ENCODE results near the gene CXCL1. TPM values are rescaled to one million over a fixed set of nuclear protein-coding genes. Genes with fewer than 3 reads are reported as not detected.
A peak's percentile ranks its signal among the peaks of the same experiment; 100 is the strongest.

Gene CXCL1
- total RNA-seq, 1 experiment from 2014 or later, result 267 TPM

DNA sequence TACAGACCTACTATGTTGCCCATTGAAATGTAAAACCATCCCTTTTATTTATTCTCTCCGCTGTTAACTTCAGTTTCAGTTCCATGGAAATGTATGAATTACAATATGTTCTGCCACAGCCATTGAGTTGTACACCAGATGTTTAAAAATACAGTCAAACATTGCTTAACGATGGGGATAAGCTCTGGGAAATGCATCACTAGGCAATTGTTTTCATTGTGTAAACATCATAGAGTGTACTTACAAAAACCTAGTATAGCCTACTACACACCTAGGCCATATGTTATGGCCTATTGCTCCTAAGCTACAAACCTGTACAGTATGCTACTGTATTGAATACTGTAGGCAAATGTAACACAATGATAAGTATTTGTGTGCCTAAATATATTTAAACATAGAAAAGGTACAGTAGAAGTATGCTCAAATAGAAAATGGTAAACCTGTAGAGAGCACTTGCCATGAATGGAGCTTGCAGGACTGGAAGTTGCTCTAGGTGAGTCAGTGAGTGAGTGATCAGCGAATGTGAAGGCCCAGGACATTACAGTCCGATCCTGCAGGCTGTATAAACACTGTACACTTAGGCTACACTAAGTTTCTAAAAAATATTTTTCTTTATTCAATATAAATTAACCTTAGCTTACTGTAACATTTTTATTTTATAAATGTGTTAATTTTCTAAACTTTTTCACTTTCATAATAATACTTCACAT, 18.8 kb upstream of the CXCL1 start:
- Histone ChIP-seq H3K27me3 (ENCODE audit: low read length) (no peaks in the 10 kb centered on the region), H3K4me3 (ENCODE audit: low read length) (no peak overlapping the region), H3K9me2 (replicated peaks; ENCODE audit: low read length) (no peaks in the 10 kb centered on the region), H3K9me3 (ENCODE audit: low read length) (no peaks in the 10 kb centered on the region), H4K20me1 (ENCODE audit: low read length) (no peaks in the 10 kb centered on the region), H3K4me2 (ENCODE audit: low read length) (no peak overlapping the region), H3K4me1 (ENCODE audit: insufficient read depth, low read length) (peaks cover 7% of the 10 kb centered on the region; the same call in 1 of the 2 replicates), H3K36me3 (ENCODE audit: low read depth, low read length) (no peaks in the 10 kb centered on the region), H2AFZ (ENCODE audit: low read length) (no peak overlapping the region), H3K9ac (ENCODE audit: low read length) (no peak overlapping the region), H3F3A (ENCODE audit: low read length, unreplicated experiment) (no peaks in the 10 kb centered on the region), H3K27ac (ENCODE audit: low read length) (no peak overlapping the region), H3K79me2 (ENCODE audit: low read length) (no peaks in the 10 kb centered on the region)
- intact Hi-C loops (cut with micrococcal nuclease), result no loop called here
- peak; percentile 54 for DNase-seq
- TF ChIP-seq EZH2 (IDR thresholded peaks at IDR 0.05; ENCODE audit: low read length, unreplicated experiment), result no peak
- TF ChIP-seq EZH2phosphoT487 (IDR thresholded peaks at IDR 0.05; ENCODE audit: borderline replicate concordance, low read length), result no peak
- TF ChIP-seq, protein P1, sequence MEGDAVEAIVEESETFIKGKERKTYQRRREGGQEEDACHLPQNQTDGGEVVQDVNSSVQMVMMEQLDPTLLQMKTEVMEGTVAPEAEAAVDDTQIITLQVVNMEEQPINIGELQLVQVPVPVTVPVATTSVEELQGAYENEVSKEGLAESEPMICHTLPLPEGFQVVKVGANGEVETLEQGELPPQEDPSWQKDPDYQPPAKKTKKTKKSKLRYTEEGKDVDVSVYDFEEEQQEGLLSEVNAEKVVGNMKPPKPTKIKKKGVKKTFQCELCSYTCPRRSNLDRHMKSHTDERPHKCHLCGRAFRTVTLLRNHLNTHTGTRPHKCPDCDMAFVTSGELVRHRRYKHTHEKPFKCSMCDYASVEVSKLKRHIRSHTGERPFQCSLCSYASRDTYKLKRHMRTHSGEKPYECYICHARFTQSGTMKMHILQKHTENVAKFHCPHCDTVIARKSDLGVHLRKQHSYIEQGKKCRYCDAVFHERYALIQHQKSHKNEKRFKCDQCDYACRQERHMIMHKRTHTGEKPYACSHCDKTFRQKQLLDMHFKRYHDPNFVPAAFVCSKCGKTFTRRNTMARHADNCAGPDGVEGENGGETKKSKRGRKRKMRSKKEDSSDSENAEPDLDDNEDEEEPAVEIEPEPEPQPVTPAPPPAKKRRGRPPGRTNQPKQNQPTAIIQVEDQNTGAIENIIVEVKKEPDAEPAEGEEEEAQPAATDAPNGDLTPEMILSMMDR (conservative IDR thresholded peaks at IDR 0.05; ENCODE audit: low read depth, low read length), result no peak
- no TSS peak for BruUV-seq (replicated peaks)
- peak; percentile 34 for ATAC-seq
- CTCF ChIA-PET, result no interaction called here
- POLR2A ChIA-PET (ENCODE audit: unreplicated experiment), result no interaction called here

DNA sequence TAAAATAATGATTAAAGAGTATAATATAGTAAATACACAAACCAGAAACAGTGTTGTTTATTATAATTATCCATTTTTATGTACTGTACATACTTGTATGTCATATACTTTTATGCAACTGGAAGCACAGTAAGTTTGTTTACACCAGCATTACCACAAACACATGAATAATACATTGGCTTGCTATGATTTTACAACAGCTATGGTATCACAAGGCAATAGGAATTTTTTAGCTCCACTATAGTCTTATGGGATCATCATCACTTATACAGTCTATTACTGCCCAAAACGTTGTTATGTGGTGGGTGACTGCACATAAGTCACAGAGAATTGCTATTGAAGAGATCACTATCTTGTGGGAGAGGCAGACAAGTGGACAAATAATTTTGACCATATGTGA, 17.9 kb upstream of the CXCL1 start:
- DNase-seq, result no peak
- CTCF ChIA-PET, result no interaction called here
- TF ChIP-seq EZH2 (IDR thresholded peaks at IDR 0.05; ENCODE audit: low read length, unreplicated experiment) (no peak), EZH2phosphoT487 (IDR thresholded peaks at IDR 0.05; ENCODE audit: borderline replicate concordance, low read length) (no peak)
- TF ChIP-seq, protein P1 (conservative IDR thresholded peaks at IDR 0.05; ENCODE audit: low read depth, low read length), result no peak
- no peak for ATAC-seq
- Histone ChIP-seq H3K27me3 (ENCODE audit: low read length) (no peaks in the 10 kb centered on the region), H3K79me2 (ENCODE audit: low read length) (no peaks in the 10 kb centered on the region), H3K27ac (ENCODE audit: low read length) (no peak overlapping the region), H2AFZ (ENCODE audit: low read length) (no peak overlapping the region), H4K20me1 (ENCODE audit: low read length) (no peaks in the 10 kb centered on the region), H3K9me3 (ENCODE audit: low read length) (no peaks in the 10 kb centered on the region), H3K9me2 (replicated peaks; ENCODE audit: low read length) (no peaks in the 10 kb centered on the region), H3K4me1 (ENCODE audit: insufficient read depth, low read length) (peaks cover 15% of the 10 kb centered on the region), H3F3A (ENCODE audit: low read length, unreplicated experiment) (no peaks in the 10 kb centered on the region), H3K4me2 (ENCODE audit: low read length) (no peak overlapping the region), H3K4me3 (ENCODE audit: low read length) (no peak overlapping the region), H3K36me3 (ENCODE audit: low read depth, low read length) (no peaks in the 10 kb centered on the region), H3K9ac (ENCODE audit: low read length) (no peak overlapping the region)
- intact Hi-C loops (cut with micrococcal nuclease), result no loop called here
- POLR2A ChIA-PET (ENCODE audit: unreplicated experiment), result no interaction called here
- no TSS peak for BruUV-seq (replicated peaks)

DNA sequence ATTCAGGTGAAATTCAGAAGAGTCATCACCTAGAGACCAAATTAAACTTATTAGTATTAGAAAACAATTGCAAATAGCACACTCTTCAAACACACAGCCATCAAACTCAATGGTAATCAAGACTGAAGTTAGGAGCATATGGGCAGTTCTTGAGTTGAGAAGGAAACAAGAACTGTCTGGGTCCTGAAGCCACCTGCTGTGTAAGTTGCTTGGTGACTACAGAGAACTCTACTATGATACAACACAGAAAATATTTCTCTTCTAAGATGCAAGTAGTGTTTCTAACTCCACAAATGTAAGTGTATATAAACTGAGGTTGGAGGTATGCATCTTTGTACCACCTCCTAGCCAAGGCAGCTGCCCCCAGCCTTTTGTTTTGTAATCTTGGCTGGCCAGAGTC, 16.4 kb upstream of the CXCL1 start:
- intact Hi-C loops (cut with micrococcal nuclease), result no loop called here
- ATAC-seq, result no peak; the same call in 1 of the 2 replicates
- Histone ChIP-seq H3K27ac (ENCODE audit: low read length) (no peak overlapping the region), H3F3A (ENCODE audit: low read length, unreplicated experiment) (no peaks in the 10 kb centered on the region), H3K27me3 (ENCODE audit: low read length) (no peaks in the 10 kb centered on the region), H2AFZ (ENCODE audit: low read length) (no peak overlapping the region), H4K20me1 (ENCODE audit: low read length) (no peaks in the 10 kb centered on the region), H3K9ac (ENCODE audit: low read length) (no peak overlapping the region), H3K4me2 (ENCODE audit: low read length) (no peak overlapping the region), H3K4me1 (ENCODE audit: insufficient read depth, low read length) (peaks cover 18% of the 10 kb centered on the region), H3K79me2 (ENCODE audit: low read length) (no peaks in the 10 kb centered on the region), H3K9me3 (ENCODE audit: low read length) (no peaks in the 10 kb centered on the region), H3K9me2 (replicated peaks; ENCODE audit: low read length) (no peaks in the 10 kb centered on the region), H3K36me3 (ENCODE audit: low read depth, low read length) (no peaks in the 10 kb centered on the region), H3K4me3 (ENCODE audit: low read length) (no peak overlapping the region)
- no peak for DNase-seq
- POLR2A ChIA-PET (ENCODE audit: unreplicated experiment), result no interaction called here
- CTCF ChIA-PET, result interaction anchor here (0.6 to 1.3 kb wide), 3 partner anchors 12 to 163 kb away, joined by 3 to 4 read pairs (median 3); partner anchors contain the start of gene CXCL1
- BruUV-seq (replicated peaks), result no TSS peak
- TF ChIP-seq EZH2phosphoT487 (IDR thresholded peaks at IDR 0.05; ENCODE audit: borderline replicate concordance, low read length) (no peak), EZH2 (IDR thresholded peaks at IDR 0.05; ENCODE audit: low read length, unreplicated experiment) (no peak)
- TF ChIP-seq, protein P1 (conservative IDR thresholded peaks at IDR 0.05; ENCODE audit: low read depth, low read length), result no peak
